Measurements from ENCODE around the gene WRNIP1. TPM values are rescaled to one million over a fixed set of nuclear protein-coding genes. Genes with fewer than 3 reads are reported as not detected.

WRNIP1 gene
- total and polyA plus RNA-seq, 2 of the 13 experiments (the other 11 are each of a cell fraction or from before 2014, with no cell fraction given): 77.7 to 90.3 TPM

DNA sequence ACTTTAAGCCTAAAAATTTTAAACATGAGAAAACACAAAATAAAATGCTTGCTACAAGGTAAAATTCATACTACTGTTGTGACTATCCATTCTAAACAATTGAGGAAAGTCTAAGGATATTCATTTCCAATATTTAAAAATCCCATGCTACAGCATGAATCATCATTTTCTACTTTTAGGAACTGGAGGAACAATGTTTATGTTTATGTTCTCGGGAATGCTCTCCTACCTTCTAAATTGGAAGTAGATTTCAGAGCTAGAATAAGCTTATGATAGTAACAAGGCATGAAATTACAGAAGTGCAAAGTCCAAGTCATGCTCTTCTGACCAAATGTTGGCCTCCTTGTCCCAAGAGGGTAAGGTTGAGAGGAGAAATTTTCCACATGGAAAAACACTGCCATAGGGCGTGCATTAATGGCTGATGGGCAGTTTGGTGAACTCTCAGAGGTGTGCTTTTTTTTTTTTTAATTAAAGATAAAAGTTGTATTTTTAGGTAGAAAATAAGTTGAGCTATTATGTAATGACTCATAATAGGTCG, 8.4 kb upstream of the WRNIP1 start:
- POLR2A ChIA-PET: no interaction called here
- ATAC-seq (no peak), FAIRE-seq (no peak), DNase-seq (ENCODE audit: low spot score) (peak; percentile 42)
- Histone ChIP-seq H3K9me3 (ENCODE audit: low read length) (no peaks in the 10 kb centered on the region), H3K79me2 (ENCODE audit: insufficient read depth, low read length) (no peaks in the 10 kb centered on the region), H4K20me1 (ENCODE audit: insufficient read depth, low read length) (no peaks in the 10 kb centered on the region), H2AFZ (ENCODE audit: low read length) (no peak overlapping the region), H3K4me3 (replicated peaks in 1 of 3; ENCODE audit: insufficient read depth in 1 of 3, low read depth in 2 of 3, low read length in 3 of 3) (0 out of 6 replicates have a peak overlapping the region, but pooled peaks of 1 of the 3 experiments have one; percentile 21), H3K27ac (ENCODE audit: extremely low read length, insufficient read depth, low read length) (no peak overlapping the region), H3K9ac (ENCODE audit: insufficient read depth, low read depth, low read length) (no peak overlapping the region), H3K4me2 (ENCODE audit: low read depth, low read length) (peak overlapping the region; percentile 40), H3K36me3 (replicated peaks in 1 of 2; ENCODE audit: control insufficient read depth in 1 of 2, insufficient read depth in 2 of 2, low read length in 2 of 2) (no peaks in the 10 kb centered on the region), H3K4me1 (ENCODE audit: insufficient read depth, low read length) (peaks cover 32% of the 10 kb centered on the region), H3K27me3 (ENCODE audit: control insufficient read depth in 1 of 2, insufficient read depth in 2 of 2, low read length in 2 of 2) (no peaks in the 10 kb centered on the region)
- in situ Hi-C loops (cut with HindIII; ENCODE audit: extremely low pct_ligation_motif_present, low pct_unique_long_range_greater_than_20kb): no loop called here
- intact Hi-C loops (cut with micrococcal nuclease; ENCODE audit: unreplicated experiment): no loop called here
- WGBS (ENCODE audit: low lambda C conversion rate): 67% methylated on average over 3 of the region's 3 CpGs
- BruUV-seq (replicated peaks): no TSS peak
- CTCF ChIA-PET (ENCODE audit: low intra/inter-chr PET ratio, low total read pairs): no interaction called here
- TF ChIP-seq NAIF1 (CRISPR knock-in tag; IDR thresholded peaks at IDR 0.05; ENCODE audit: borderline replicate concordance): no peak
- TF ChIP-seq, protein P1, sequence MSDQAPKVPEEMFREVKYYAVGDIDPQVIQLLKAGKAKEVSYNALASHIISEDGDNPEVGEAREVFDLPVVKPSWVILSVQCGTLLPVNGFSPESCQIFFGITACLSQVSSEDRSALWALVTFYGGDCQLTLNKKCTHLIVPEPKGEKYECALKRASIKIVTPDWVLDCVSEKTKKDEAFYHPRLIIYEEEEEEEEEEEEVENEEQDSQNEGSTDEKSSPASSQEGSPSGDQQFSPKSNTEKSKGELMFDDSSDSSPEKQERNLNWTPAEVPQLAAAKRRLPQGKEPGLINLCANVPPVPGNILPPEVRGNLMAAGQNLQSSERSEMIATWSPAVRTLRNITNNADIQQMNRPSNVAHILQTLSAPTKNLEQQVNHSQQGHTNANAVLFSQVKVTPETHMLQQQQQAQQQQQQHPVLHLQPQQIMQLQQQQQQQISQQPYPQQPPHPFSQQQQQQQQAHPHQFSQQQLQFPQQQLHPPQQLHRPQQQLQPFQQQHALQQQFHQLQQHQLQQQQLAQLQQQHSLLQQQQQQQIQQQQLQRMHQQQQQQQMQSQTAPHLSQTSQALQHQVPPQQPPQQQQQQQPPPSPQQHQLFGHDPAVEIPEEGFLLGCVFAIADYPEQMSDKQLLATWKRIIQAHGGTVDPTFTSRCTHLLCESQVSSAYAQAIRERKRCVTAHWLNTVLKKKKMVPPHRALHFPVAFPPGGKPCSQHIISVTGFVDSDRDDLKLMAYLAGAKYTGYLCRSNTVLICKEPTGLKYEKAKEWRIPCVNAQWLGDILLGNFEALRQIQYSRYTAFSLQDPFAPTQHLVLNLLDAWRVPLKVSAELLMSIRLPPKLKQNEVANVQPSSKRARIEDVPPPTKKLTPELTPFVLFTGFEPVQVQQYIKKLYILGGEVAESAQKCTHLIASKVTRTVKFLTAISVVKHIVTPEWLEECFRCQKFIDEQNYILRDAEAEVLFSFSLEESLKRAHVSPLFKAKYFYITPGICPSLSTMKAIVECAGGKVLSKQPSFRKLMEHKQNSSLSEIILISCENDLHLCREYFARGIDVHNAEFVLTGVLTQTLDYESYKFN (CRISPR knock-in tag; conservative IDR thresholded peaks at IDR 0.05): peak; percentile 41; the same call in 1 of the 2 replicates
- no peak for TF ChIP-seq TEAD2 (CRISPR knock-in tag; IDR thresholded peaks at IDR 0.05)
- TF ChIP-seq YY1 (IDR thresholded peaks at IDR 0.05; ENCODE audit: insufficient read depth, insufficient replicate concordance, low read depth, low read length): no peak
- TF ChIP-seq ZNF367 (CRISPR knock-in tag; IDR thresholded peaks at IDR 0.05; ENCODE audit: borderline replicate concordance): no peak
- TF ChIP-seq EP300 (IDR thresholded peaks at IDR 0.05; ENCODE audit: low read depth in 2 of 2, low read length in 2 of 2): peak in 1 of 2 experiments; percentile 78; a peak in 1 of 4 replicates
- no peak for TF ChIP-seq EP300 (CRISPR knock-in tag; IDR thresholded peaks at IDR 0.05; ENCODE audit: borderline replicate concordance)
- TF ChIP-seq, protein P2, sequence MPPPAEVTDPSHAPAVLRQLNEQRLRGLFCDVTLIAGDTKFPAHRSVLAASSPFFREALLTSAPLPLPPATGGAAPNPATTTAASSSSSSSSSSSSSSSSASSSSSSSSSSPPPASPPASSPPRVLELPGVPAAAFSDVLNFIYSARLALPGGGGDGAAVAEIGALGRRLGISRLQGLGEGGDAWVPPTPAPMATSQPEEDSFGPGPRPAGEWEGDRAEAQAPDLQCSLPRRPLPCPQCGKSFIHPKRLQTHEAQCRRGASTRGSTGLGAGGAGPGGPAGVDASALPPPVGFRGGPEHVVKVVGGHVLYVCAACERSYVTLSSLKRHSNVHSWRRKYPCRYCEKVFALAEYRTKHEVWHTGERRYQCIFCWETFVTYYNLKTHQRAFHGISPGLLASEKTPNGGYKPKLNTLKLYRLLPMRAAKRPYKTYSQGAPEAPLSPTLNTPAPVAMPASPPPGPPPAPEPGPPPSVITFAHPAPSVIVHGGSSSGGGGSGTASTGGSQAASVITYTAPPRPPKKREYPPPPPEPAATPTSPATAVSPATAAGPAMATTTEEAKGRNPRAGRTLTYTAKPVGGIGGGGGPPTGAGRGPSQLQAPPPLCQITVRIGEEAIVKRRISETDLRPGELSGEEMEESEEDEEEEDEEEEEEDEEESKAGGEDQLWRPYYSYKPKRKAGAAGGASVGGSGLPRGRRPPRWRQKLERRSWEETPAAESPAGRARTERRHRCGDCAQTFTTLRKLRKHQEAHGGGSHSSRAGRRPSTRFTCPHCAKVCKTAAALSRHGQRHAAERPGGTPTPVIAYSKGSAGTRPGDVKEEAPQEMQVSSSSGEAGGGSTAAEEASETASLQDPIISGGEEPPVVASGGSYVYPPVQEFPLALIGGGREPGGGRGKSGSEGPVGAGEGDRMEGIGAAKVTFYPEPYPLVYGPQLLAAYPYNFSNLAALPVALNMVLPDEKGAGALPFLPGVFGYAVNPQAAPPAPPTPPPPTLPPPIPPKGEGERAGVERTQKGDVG (CRISPR knock-in tag; IDR thresholded peaks at IDR 0.05; ENCODE audit: borderline replicate concordance): no peak
- no peak for TF ChIP-seq CENPX (CRISPR knock-in tag; IDR thresholded peaks at IDR 0.05)
- TF ChIP-seq, protein P3, sequence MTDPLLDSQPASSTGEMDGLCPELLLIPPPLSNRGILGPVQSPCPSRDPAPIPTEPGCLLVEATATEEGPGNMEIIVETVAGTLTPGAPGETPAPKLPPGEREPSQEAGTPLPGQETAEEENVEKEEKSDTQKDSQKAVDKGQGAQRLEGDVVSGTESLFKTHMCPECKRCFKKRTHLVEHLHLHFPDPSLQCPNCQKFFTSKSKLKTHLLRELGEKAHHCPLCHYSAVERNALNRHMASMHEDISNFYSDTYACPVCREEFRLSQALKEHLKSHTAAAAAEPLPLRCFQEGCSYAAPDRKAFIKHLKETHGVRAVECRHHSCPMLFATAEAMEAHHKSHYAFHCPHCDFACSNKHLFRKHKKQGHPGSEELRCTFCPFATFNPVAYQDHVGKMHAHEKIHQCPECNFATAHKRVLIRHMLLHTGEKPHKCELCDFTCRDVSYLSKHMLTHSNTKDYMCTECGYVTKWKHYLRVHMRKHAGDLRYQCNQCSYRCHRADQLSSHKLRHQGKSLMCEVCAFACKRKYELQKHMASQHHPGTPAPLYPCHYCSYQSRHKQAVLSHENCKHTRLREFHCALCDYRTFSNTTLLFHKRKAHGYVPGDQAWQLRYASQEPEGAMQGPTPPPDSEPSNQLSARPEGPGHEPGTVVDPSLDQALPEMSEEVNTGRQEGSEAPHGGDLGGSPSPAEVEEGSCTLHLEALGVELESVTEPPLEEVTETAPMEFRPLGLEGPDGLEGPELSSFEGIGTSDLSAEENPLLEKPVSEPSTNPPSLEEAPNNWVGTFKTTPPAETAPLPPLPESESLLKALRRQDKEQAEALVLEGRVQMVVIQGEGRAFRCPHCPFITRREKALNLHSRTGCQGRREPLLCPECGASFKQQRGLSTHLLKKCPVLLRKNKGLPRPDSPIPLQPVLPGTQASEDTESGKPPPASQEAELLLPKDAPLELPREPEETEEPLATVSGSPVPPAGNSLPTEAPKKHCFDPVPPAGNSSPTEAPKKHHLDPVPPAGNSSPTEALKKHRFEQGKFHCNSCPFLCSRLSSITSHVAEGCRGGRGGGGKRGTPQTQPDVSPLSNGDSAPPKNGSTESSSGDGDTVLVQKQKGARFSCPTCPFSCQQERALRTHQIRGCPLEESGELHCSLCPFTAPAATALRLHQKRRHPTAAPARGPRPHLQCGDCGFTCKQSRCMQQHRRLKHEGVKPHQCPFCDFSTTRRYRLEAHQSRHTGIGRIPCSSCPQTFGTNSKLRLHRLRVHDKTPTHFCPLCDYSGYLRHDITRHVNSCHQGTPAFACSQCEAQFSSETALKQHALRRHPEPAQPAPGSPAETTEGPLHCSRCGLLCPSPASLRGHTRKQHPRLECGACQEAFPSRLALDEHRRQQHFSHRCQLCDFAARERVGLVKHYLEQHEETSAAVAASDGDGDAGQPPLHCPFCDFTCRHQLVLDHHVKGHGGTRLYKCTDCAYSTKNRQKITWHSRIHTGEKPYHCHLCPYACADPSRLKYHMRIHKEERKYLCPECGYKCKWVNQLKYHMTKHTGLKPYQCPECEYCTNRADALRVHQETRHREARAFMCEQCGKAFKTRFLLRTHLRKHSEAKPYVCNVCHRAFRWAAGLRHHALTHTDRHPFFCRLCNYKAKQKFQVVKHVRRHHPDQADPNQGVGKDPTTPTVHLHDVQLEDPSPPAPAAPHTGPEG (CRISPR knock-in tag; IDR thresholded peaks at IDR 0.05): no peak
- TF ChIP-seq ZBTB7B (CRISPR knock-in tag; IDR thresholded peaks at IDR 0.05): no peak
- 0 out of 2 replicates have a peak, but pooled peaks have one; percentile 26 for TF ChIP-seq GATAD2A (CRISPR knock-in tag; IDR thresholded peaks at IDR 0.05)

All from HepG2 (cell line).